Panc1 (cell line): ENCODE measurements around the gene DLGAP4.

ENCODE experiments used
- CTCF ChIP-seq: fragments of 450-650 bp; IDR thresholded peaks from 2 replicates; pipeline ENCODE4 v1.5.1; 2017; ENCODE audit warnings: mild to moderate bottlenecking
- POLR2AphosphoS5 ChIP-seq: IDR thresholded peaks from 2 replicates; pipeline ENCODE4 v1.6.1; 2012; ENCODE audit warnings: mild to moderate bottlenecking, low read depth, low read length, moderate library complexity
- TF ChIP-seq, protein P1 (sequence below), 2 experiments: IDR thresholded peaks; 2 replicates each; pipeline ENCODE4 v1.6.1; 2011 to 2012; ENCODE audit warnings: low read depth in 2 of 2, control low read depth in 1 of 2, low read length in 1 of 2, mild to moderate bottlenecking in 1 of 2, moderate library complexity in 1 of 2; ENCODE audit not compliant: insufficient read depth in 1 of 2

DNA sequence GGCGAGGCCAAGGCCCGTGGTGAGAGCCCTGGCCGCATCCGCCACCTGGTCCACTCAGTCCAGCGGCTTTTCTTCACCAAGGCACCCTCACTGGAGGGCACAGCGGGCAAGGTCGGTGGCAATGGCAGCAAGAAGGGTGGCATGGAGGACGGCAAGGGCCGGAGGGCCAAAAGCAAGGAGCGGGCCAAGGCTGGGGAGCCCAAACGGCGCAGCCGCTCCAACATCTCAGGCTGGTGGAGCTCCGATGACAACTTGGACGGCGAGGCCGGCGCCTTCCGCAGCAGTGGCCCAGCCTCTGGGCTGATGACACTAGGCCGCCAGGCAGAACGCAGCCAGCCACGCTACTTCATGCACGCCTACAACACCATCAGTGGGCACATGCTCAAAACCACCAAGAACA lies 126.0 kb downstream of the DLGAP4 start:
- TF ChIP-seq, protein P1, sequence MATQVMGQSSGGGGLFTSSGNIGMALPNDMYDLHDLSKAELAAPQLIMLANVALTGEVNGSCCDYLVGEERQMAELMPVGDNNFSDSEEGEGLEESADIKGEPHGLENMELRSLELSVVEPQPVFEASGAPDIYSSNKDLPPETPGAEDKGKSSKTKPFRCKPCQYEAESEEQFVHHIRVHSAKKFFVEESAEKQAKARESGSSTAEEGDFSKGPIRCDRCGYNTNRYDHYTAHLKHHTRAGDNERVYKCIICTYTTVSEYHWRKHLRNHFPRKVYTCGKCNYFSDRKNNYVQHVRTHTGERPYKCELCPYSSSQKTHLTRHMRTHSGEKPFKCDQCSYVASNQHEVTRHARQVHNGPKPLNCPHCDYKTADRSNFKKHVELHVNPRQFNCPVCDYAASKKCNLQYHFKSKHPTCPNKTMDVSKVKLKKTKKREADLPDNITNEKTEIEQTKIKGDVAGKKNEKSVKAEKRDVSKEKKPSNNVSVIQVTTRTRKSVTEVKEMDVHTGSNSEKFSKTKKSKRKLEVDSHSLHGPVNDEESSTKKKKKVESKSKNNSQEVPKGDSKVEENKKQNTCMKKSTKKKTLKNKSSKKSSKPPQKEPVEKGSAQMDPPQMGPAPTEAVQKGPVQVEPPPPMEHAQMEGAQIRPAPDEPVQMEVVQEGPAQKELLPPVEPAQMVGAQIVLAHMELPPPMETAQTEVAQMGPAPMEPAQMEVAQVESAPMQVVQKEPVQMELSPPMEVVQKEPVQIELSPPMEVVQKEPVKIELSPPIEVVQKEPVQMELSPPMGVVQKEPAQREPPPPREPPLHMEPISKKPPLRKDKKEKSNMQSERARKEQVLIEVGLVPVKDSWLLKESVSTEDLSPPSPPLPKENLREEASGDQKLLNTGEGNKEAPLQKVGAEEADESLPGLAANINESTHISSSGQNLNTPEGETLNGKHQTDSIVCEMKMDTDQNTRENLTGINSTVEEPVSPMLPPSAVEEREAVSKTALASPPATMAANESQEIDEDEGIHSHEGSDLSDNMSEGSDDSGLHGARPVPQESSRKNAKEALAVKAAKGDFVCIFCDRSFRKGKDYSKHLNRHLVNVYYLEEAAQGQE (IDR thresholded peaks at IDR 0.05; ENCODE audit: insufficient read depth in 1 of 2, low read depth in 2 of 2, low read length in 1 of 2): no peak
- TF ChIP-seq POLR2AphosphoS5: no peak
- no peak for TF ChIP-seq CTCF
